RPMI8226 (cell line): Measurements from ENCODE around the gene GNA15.
"Not testable (repeated sequence)": the region's sequence is repeated elsewhere in the genome, so short reads cannot be mapped to it uniquely, and the experiment has no call there.

Experiments
- DNase-seq: peaks from one replicate; pipeline ENCODE4 v3.0.0-alpha.2; 2015

Gene GNA15

DNA sequence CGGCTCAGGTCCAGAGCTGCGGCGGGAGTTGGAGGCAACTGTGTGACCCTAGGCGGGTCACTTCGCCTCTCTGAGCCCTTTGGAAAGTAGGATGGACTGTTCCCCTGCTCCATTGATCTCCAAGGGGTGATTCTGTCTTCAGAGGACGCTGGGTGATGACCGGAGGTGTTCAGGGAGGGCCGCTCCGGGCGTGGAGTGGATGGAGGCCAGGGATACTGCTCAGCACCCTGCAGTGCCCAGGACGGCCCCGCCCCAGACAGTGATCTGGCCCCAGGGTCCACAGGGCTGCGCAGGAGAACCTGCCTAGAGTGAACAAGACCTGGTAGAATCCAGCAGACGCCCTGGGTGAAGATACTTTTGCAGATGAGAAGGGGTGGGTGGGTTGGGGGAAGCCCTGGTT lies 56.9 kb downstream of the GNA15 start:
- no peak for DNase-seq

GRCh38 chr19:3193256-3194105 lies 57.6 kb downstream of the GNA15 start:
- DNase-seq, result no peak

GRCh38 chr19:3194106-3195087 lies 58.6 kb downstream of the GNA15 start:
- DNase-seq, result no peak

DNA sequence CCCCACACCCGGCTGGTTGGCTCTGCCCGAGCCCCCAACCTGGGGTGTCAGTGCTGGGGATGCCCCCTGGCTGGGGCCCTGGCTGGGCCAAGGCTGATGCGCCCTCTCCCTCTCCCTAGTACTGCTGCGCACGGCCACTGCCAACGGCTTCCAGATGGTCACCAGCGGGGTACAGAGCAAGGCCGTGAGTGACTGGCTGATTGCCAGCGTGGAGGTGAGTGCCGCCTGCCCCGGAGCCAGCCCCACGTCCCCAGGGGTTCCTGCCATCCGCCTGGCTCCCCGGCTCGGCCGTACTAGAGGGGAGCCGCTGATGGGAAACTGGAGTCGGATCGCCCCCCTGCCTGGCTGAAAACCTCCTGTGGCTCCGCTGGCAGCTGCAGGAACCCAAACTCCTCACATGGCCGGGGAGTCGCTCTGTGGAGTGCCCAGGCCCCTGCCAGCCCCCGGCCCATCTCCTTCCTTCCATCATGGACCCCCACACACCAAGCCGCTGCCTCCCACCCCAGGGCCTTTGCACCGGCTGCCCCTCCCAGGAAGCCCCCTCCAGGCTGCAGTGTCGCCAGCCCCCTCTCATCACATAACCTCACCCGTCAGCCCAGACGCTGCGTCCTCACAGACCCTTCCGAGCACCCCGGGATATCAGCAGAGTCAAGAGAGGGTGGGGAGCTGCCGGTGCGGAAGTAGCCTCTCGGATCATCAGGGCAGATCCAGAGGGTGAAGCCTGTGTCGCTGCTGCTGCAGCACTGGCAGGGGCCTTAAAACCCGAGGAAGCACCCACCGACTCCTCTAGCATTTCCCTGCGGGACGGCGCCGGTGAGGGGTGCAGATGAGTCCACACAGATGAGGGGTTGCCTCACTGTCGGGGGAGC lies 60.5 kb downstream of the GNA15 start:
- DNase-seq, result no peak

GRCh38 chr19:3196933-3197205 lies 61.0 kb downstream of the GNA15 start:
- DNase-seq, result no peak

- no peak for DNase-seq
Measured at GRCh38 chr19:3198901-3199700, 63.3 kb downstream of the GNA15 start.

- no peak for DNase-seq
Measured at GRCh38 chr19:3201072-3201700, 65.4 kb downstream of the GNA15 start.

GRCh38 chr19:3201911-3202310 lies 66.1 kb downstream of the GNA15 start:
- DNase-seq, result no peak

DNA sequence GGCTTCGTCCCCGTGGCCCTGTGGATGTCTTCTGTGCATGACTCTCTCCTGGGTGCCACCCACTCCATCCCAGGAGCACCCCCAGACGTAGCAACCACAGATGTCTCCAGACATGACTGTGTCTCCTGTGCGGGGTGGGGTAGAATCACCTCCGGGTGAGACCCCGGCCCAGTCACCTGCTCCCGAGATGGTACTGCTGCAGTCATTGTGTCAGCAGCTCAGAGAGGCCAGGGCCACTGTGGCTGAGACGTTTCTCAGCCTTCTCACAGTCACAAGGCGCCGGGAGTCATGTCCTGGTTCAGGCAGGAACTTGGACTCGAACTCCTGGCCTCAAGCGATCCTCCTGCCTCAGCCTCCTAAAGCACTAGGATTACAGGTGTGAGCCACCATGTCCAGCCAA lies 66.5 kb downstream of the GNA15 start:
- DNase-seq, result no peak

DNA sequence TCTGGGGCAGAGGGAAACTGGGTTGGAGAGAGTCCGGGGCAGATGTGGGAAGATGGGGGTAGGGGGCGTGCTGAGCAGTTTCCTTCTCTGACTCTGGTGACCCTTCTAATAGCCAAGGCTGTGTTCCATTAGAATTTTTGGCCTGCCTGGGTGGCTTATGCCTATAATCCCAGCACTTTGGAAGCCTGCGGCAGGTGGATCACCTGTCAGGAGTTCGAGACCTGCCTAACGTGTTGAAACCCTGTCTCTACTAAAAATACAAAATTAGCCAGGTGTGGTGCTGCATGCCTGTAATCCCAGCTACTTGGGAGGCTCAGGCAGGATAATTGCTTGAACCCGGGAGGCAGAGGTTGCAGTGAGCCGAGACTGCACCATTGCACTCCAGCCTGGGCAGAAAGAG lies 67.1 kb downstream of the GNA15 start:
- DNase-seq, result not testable (repeated sequence)

DNA sequence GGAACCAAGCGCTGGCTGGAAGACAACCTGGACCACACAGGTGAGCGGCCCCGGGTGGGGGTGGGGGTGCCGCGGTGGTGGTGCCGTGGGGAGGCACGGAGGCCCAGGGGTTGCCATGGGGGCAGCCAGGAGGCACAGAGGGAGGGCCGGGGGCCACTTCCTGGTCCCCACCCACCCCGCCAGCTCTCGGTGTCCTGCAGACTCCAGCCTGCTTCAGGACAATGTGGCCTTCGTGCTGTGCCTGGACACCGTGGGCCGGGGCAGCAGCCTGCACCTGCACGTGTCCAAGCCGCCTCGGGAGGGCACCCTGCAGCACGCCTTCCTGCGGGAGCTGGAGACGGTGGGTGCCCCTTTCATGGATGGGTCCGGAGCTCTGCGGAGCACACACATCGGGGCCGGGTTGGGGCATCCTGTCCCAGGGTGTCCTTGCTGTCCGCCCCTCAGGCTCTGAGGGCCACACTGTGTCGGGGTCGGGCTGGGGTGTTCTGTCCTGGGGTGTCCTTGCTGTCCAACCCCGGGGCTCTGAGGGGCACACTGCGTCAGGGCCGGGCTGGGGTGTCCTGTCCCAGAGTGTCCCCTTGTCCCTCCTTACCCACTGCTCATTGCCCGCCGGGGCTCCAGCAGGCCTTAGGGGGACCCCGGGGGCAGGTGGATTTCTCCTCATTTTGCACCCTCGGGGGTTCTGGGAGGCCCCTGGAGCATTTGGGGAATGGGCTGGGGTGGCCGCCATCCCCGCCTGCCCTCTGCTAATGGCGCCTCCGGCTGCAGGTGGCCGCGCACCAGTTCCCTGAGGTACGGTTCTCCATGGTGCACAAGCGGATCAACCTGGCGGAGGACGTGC lies 68.2 kb downstream of the GNA15 start:
- DNase-seq, result no peak

GRCh38 chr19:3204646-3205275 lies 68.9 kb downstream of the GNA15 start:
- no peak for DNase-seq

GRCh38 chr19:3206216-3206953 lies 70.6 kb downstream of the GNA15 start:
- no peak for DNase-seq

- no peak for DNase-seq
Measured at GRCh38 chr19:3207461-3208242, 71.8 kb downstream of the GNA15 start.

DNA sequence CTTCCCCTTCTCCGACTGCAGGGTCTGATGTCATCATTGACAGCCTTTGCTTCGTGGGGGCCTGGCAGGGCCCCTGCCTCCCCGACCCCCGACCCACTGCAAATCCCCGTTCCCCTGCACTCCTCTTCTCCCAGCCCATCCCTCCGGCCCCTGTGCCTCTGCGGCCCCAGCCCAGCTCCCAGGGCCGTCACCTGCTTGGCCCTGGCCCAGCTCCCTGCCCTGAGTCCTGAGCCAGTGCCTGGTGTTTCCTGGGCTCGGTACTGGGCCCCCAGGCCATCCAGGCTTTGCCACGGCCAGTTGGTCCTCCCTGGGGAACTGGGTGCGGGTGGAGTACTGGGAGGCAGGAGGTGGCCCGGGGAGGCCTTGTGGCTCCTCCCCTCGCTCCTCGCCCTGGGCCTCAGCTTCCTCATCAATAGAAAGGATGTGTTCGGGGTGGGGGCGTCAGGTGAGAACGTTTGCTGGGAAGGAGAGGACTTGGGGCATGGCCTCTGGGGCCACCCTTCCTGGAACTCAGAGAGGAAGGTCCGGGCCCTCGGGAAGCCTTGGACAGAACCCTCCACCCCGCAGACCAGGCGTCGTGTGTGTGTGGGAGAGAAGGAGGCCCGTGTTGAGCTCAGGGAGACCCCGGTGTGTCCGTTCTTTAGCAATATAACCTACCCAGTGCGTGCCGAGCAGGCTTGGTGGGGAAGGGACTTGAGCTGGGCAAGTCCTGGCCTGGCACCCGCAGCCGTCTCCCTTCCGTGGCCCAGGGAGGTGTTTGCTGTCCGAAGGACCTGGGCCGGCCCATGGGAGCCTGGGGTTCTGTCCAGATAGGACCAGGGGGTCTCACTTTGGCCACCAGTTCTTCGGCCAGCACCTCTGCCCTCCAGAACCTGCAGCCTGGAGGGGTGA lies 72.7 kb downstream of the GNA15 start:
- no peak for DNase-seq

DNA sequence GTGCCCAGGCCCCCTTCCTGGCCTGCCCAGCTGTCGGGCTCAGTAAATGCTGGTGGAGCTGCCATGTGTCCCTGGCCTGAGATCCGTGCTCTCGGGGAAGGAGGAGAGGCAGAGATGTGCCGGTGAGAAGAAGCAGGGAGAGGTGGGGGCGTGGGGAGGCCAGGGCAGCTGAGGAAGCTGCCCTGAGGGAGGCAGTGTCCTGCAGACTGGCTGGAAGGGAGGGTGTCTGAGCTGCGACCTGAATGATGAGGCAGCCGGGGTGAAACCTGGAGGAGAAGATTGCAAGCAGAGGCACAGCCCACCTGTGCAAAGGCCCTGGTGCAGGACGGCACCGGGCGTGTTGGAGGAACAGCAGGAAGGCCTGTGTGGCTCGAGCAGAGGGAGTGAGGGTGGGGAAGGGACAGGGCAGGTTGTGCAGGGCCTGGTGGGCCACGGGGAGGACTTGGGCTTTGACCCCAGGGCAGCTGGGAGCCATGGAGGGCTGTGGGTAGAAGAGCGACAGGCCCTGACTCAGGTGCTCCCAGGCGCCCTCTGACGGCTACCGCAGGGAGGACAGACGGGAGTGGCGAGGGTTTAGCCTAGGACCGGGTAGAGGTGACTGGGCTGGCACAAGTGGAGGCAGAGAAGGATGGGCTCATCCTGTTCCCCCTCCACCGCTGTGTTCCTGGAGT lies 74.6 kb downstream of the GNA15 start:
- peak; percentile 70 for DNase-seq

- no peak for DNase-seq
Measured at GRCh38 chr19:3211191-3211590, 75.4 kb downstream of the GNA15 start.
